ENCODE measurements around the gene ARHGAP8.

- TF ChIP-seq EZH2 (IDR thresholded peaks at IDR 0.05; ENCODE audit: low read length, missing control alignments), result no peak
- TF ChIP-seq CTCF (conservative IDR thresholded peaks at IDR 0.05 in 1 of 2, IDR thresholded peaks at IDR 0.05 in 1 of 2; ENCODE audit: low read depth in 1 of 2, low read length in 2 of 2), result no peak
Measured at GRCh38 chr22:44745853-44746789, 6.3 kb upstream of the ARHGAP8 start.
